GM12891 (cell line): ENCODE results near the gene DUSP7.

Experiments
- PAX5 ChIP-seq: IDR thresholded peaks from 2 replicates; pipeline ENCODE4 v1.6.1; 2011; ENCODE audit warnings: low read length, moderate library complexity, mild to moderate bottlenecking; ENCODE audit not compliant: insufficient read depth, severe bottlenecking
- POLR2A ChIP-seq: IDR thresholded peaks from 2 replicates; pipeline ENCODE4 v1.6.1; 2011; ENCODE audit warnings: low read depth, low read length, control low read depth
- POLR2AphosphoS5 ChIP-seq: IDR thresholded peaks from 2 replicates; pipeline ENCODE4 v1.6.1; 2011; ENCODE audit warnings: low read depth, low read length, control low read depth
- SPI1 ChIP-seq: IDR thresholded peaks from 2 replicates; pipeline ENCODE4 v1.6.1; 2011; ENCODE audit warnings: low read depth, low read length, control low read depth
- TAF1 ChIP-seq: IDR thresholded peaks from 2 replicates; pipeline ENCODE4 v1.6.1; 2011; ENCODE audit warnings: low read depth, low read length, control low read depth

GRCh38 chr3:52102934-52103333 is 46.6 kb upstream of the DUSP7 start:
- no peak for TF ChIP-seq PAX5
- TF ChIP-seq POLR2A, result no peak
- no peak for TF ChIP-seq POLR2AphosphoS5
- no peak for TF ChIP-seq TAF1
- no peak for TF ChIP-seq SPI1
